CD14-positive monocyte (primary cell): Measurements from ENCODE around the gene TGFB1I1. TPM values are rescaled to one million over a fixed set of nuclear protein-coding genes. Genes with fewer than 3 reads are reported as not detected.

Experiments
- DNase-seq, 3 donors: peaks; one replicate each; pipeline ENCODE4 v3.0.0-alpha.2; 2011 to 2022
- H2AFZ ChIP-seq: 2 replicates; pipeline ENCODE4 v1.6.0; 2012; ENCODE audit warnings: mild to moderate bottlenecking, low read depth, low read length, inconsistent platforms; ENCODE audit not compliant: insufficient read depth, poor library complexity, severe bottlenecking
- H3K27ac ChIP-seq, 2 donors: 1 replicate in 1 of 2; 2 replicates in 1 of 2; pipeline ENCODE4 v1.5.1; 2012 to 2013; ENCODE audit warnings: low read length in 2 of 2, control low read depth in 1 of 2, inconsistent platforms in 1 of 2, low read depth in 1 of 2, mild to moderate bottlenecking in 1 of 2
- H3K27me3 ChIP-seq, 2 donors: one replicate each; pipeline versions ENCODE4 v1.6.0 to v1.6.1; 2011 to 2013; ENCODE audit warnings: low read length in 2 of 2; ENCODE audit not compliant: control insufficient read depth in 2 of 2, insufficient read depth in 2 of 2
- H3K36me3 ChIP-seq, 2 donors: replicated peaks in 1 of 2; 1 replicate in 1 of 2; 2 replicates in 1 of 2; pipeline versions ENCODE4 v1.5.1 to v1.6.1; 2012 to 2013; ENCODE audit warnings: low read length in 2 of 2, control low read depth in 1 of 2, inconsistent platforms in 1 of 2, mild to moderate bottlenecking in 1 of 2; ENCODE audit not compliant: insufficient read depth in 2 of 2, control insufficient read depth in 1 of 2
- H3K4me1 ChIP-seq, 2 donors: 1 replicate in 1 of 2; 2 replicates in 1 of 2; pipeline versions ENCODE4 v1.5.1 to v1.6.1; 2012 to 2013; ENCODE audit warnings: low read length in 2 of 2, control low read depth in 1 of 2, inconsistent platforms in 1 of 2, mild to moderate bottlenecking in 1 of 2, moderate library complexity in 1 of 2; ENCODE audit not compliant: insufficient read depth in 2 of 2, control insufficient read depth in 1 of 2
- H3K4me2 ChIP-seq: replicated peaks from 2 replicates; pipeline ENCODE3; 2012; ENCODE audit warnings: low read length, moderate library complexity, mild to moderate bottlenecking; ENCODE audit not compliant: poor library complexity, severe bottlenecking; ENCODE audit errors: extremely low read depth
- H3K4me3 ChIP-seq, 3 experiments: fragments of 200-600 bp in 1 of 3; sonication (generic) in 1 of 3; replicated peaks in 1 of 3; 1 replicate in 2 of 3; 2 replicates in 1 of 3; pipeline ENCODE4 v1.5.1; 2011 to 2013; ENCODE audit warnings: low read length in 3 of 3, mild to moderate bottlenecking in 3 of 3, control low read depth in 2 of 3, low read depth in 2 of 3, inconsistent platforms in 1 of 3, moderate library complexity in 1 of 3
- H3K79me2 ChIP-seq: 2 replicates; pipeline ENCODE4 v1.6.0; 2012; ENCODE audit warnings: mild to moderate bottlenecking, control low read depth, inconsistent platforms, low read length, moderate library complexity; ENCODE audit not compliant: insufficient read depth
- H3K9ac ChIP-seq: 2 replicates; pipeline ENCODE4 v1.6.0; 2017; ENCODE audit warnings: low read length, mild to moderate bottlenecking; ENCODE audit not compliant: insufficient read depth, poor library complexity, severe bottlenecking
- H3K9me3 ChIP-seq, 2 donors: replicated peaks in 1 of 2; 1 replicate in 1 of 2; 2 replicates in 1 of 2; pipeline versions ENCODE4 v1.5.1 to v1.6.1; 2012 to 2013; ENCODE audit warnings: low read length in 2 of 2, control low read depth in 1 of 2; ENCODE audit not compliant: control insufficient read depth in 1 of 2, insufficient read depth in 1 of 2
- H4K20me1 ChIP-seq: 2 replicates; pipeline ENCODE4 v1.6.0; 2012; ENCODE audit warnings: mild to moderate bottlenecking, low read length, control low read depth, moderate library complexity; ENCODE audit not compliant: insufficient read depth
- H3K27ac Mint-ChIP-seq, 7 donors: one replicate each; pipeline ENCODE4 v1.8.0; 2020; ENCODE audit warnings: mild to moderate bottlenecking in 7 of 7, mixed read lengths in 7 of 7, moderate library complexity in 6 of 7, inconsistent platforms in 2 of 7
- H3K27me3 Mint-ChIP-seq, 3 donors: one replicate each; pipeline ENCODE4 v1.8.0; 2021 to 2022; ENCODE audit warnings: low read depth in 3 of 3, mild to moderate bottlenecking in 3 of 3, mixed read lengths in 3 of 3, moderate library complexity in 3 of 3, inconsistent platforms in 1 of 3
- H3K36me3 Mint-ChIP-seq, 2 donors: one replicate each; pipeline ENCODE4 v1.8.0; 2020; ENCODE audit warnings: mixed read lengths in 2 of 2, inconsistent platforms in 1 of 2, mild to moderate bottlenecking in 1 of 2
- H3K4me1 Mint-ChIP-seq: one replicate; pipeline ENCODE4 v1.8.0; 2020; ENCODE audit warnings: mild to moderate bottlenecking, mixed read lengths
- H3K4me3 Mint-ChIP-seq, 2 donors: one replicate each; pipeline ENCODE4 v1.8.0; 2020; ENCODE audit warnings: mild to moderate bottlenecking in 2 of 2, mixed read lengths in 2 of 2, moderate library complexity in 1 of 2
- H3K9me3 Mint-ChIP-seq, 7 donors: one replicate each; pipeline ENCODE4 v1.8.0; 2020 to 2022; ENCODE audit warnings: mixed read lengths in 7 of 7, mild to moderate bottlenecking in 6 of 7, moderate library complexity in 6 of 7, inconsistent platforms in 2 of 7
- CTCF ChIP-seq: fragments of 200-600 bp; IDR thresholded peaks from one replicate; pipeline ENCODE4 v1.8.0; 2022; ENCODE audit warnings: antibody characterized with exemption, mild to moderate bottlenecking
- whole genome bisulfite sequencing: methylation state at CpG from one replicate; pipeline ENCODE4 v1.1.5; 2013; ENCODE audit warnings: missing lambda C conversion rate; ENCODE audit not compliant: insufficient coverage; 5-methylcytosine and 5-hydroxymethylcytosine counted together
- intact Hi-C, 2 donors: fragments of 100-400 bp; cut with micrococcal nuclease; formaldehyde crosslinking; loops; one replicate each; pipeline versions ENCODE4 v1.15.0 to v1.15.1; 2023
- polyA minus RNA-seq: library from RNA; depleted of rRNA, polyadenylated mRNA; stranded (reverse); fragments of >200 nt; gene quantifications from 2 replicates; pipeline ENCODE4 v1.2.3, GENCODE V29; 2012
- polyA plus RNA-seq, 3 donors: library from polyadenylated mRNA; depleted of rRNA in 1 of 3; unstranded in 2 of 3; stranded (reverse) in 1 of 3; fragments of 300-500 nt in 2 of 3; fragments of >200 nt in 1 of 3; fragmentation: Illumina TruSeq in 2 of 3; gene quantifications; 1 replicate in 2 of 3; 2 replicates in 1 of 3; pipeline ENCODE4 v1.2.3, GENCODE V29; 2012 to 2021
- total RNA-seq, 12 experiments: library from RNA in 1 of 12; stranded (reverse) in 1 of 12; fragments of 120-200 nt in 1 of 12; gene quantifications; one replicate each; pipeline ENCODE4 v1.2.4 and lab custom pipeline; 2013 to 2026; ENCODE audit warnings: mixed read lengths in 6 of 12, inconsistent platforms in 1 of 12

TGFB1I1 gene
- 0.10 TPM for total RNA-seq (2013)
- polyA plus RNA-seq (under 1 TPM in 2 of 3 donors, not detected in 1; 0.11 to 0.16 TPM), polyA minus RNA-seq (0.24 and 0.42 TPM in 2 replicates), total RNA-seq (lab: John Stamatoyannopoulos, UW) (0.07 to 1.2 (median 0.23) reads per million in 11 experiments)

DNA sequence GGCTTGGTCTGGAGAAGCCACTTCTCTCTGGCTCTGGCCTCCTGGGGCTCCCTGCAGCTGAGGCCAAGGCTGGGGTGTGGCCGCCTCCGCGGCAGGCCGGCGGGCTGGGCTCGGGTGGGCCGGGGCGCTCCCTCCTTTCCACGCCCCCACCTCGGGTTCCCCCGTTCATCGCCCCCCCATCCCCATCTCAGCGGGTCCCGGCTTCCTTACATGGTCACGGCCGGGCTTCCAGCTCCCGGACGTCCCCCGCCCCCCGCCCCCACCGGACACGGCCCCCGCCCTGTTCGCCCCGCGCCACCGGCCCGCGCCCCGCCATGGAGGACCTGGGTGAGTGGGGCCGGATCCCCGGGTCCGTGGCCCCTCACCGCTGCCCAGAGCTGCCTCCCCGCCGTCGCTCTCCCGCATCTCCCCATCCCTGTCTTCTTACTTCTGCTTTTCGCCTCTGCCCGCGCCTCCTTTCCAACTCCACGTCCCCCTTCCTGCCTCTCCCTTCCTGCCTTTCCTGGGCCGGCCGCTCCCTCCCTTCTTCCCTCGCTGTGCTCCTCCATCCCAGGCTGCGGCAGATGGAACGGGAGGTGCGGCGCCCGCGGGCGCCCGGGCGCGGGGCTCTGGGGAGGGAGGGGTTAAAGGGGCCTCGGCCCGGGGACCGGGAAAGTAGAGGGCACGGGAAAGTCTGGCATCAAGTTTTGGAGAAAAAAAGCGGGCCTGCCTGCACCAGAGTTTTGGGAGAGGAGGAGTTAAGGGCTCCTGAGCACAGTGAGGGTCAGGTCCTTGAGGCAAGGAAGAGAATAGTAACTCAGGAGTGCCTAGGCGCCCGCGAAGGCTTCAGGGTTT, at the start of gene TGFB1I1:
TSS of gene TGFB1I1 (plus strand) at position 278 of the 834 bp plus-strand sequence. CDS start at position 315, 37 bp downstream.
- Histone ChIP-seq H4K20me1 (no peaks in the 10 kb centered on the region), H3K27ac (no peak within 1 kb of the TSS), H3K79me2 (no peaks in the 10 kb centered on the region), H2AFZ (peak within 1 kb of the TSS; percentile 70), H3K27me3 (peaks cover 0 to 25% of the 10 kb centered on the region in 2 donors), H3K4me3 (peak within 1 kb of the TSS in 2 of 3 experiments; percentile 10 to 65), H3K9ac (no peak within 1 kb of the TSS), H3K36me3 (peaks cover 0 to 5% of the 10 kb centered on the region in 2 donors), H3K9me3 (peaks cover 0 to 5% of the 10 kb centered on the region in 2 donors), H3K4me2 (peak within 1 kb of the TSS; percentile 74), H3K4me1 (peaks cover 18 to 26% of the 10 kb centered on the region in 2 donors)
- Mint-ChIP-seq H3K4me1 (peaks cover 31% of the 10 kb centered on the region), H3K27me3 (peaks cover 3 to 51% (median 33%) of the 10 kb centered on the region in 3 donors), H3K36me3 (peaks cover 8% of the 10 kb centered on the region in 2 donors), H3K27ac (no peak within 1 kb of the TSS), H3K9me3 (peaks cover 5 to 15% (median 7%) of the 10 kb centered on the region in 7 donors), H3K4me3 (peak within 1 kb of the TSS; percentile 67 to 86)
- WGBS: 2% methylated on average over 32 of the region's 63 CpGs
- DNase-seq: no peak
- no peak for TF ChIP-seq CTCF
- intact Hi-C loops: no loop called here

DNA sequence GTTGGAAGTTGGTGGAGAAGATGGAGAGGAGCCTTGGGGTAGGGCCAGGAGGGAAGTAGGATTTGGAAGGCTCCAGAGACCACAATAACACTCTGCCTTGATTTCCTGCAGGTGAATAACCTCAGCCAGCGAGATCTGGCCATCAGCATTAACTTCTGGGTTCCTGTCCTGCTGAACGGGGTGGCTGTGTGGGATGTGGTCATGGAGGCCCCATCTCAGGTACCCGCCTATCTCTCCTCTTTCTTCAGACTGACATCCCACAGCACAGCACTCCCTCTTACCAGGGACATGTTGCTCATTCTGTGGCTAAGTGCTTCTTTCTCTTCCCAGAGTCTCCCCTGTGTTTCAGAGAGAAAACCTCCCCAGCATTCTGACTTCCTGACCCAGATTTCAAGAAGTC, 48.7 kb upstream of the TGFB1I1 start:
- intact Hi-C loops: no loop called here
- H3K9ac ChIP-seq: no peak overlapping the region
- H3K36me3 ChIP-seq: no peaks in the 10 kb centered on the region
- H3K27ac ChIP-seq: no peak overlapping the region
- Mint-ChIP-seq H3K27me3 (peaks cover 2 to 21% (median 5%) of the 10 kb centered on the region in 3 donors), H3K4me1 (peaks cover 3% of the 10 kb centered on the region), H3K27ac (no peak overlapping the region), H3K36me3 (no peaks in the 10 kb centered on the region), H3K4me3 (no peak overlapping the region), H3K9me3 (peaks cover 0 to 7% (median 0%) of the 10 kb centered on the region in 7 donors)
- no peaks in the 10 kb centered on the region for H3K79me2 ChIP-seq
- 80% methylated on average over 1 of the region's 3 CpGs for WGBS
- H3K9me3 ChIP-seq: no peaks in the 10 kb centered on the region
- H3K4me2 ChIP-seq: no peak overlapping the region
- TF ChIP-seq CTCF: no peak
- DNase-seq: no peak
- no peaks in the 10 kb centered on the region for H3K27me3 ChIP-seq
- H3K4me1 ChIP-seq: peaks cover 4 to 5% of the 10 kb centered on the region in 2 donors
- no peak overlapping the region for H3K4me3 ChIP-seq
- no peak overlapping the region for H2AFZ ChIP-seq
- H4K20me1 ChIP-seq: no peaks in the 10 kb centered on the region
